GM18517 (cell line): ENCODE data around the gene CLRN3.

Source experiments
- ATAC-seq: cut with Tn5 transposase; IDR thresholded peaks from one replicate; pipeline ENCODE4 v1.9.1; 2021; ENCODE audit warnings: mild to moderate bottlenecking, moderate library complexity; ENCODE audit not compliant: unreplicated experiment

The CLRN3 gene

DNA sequence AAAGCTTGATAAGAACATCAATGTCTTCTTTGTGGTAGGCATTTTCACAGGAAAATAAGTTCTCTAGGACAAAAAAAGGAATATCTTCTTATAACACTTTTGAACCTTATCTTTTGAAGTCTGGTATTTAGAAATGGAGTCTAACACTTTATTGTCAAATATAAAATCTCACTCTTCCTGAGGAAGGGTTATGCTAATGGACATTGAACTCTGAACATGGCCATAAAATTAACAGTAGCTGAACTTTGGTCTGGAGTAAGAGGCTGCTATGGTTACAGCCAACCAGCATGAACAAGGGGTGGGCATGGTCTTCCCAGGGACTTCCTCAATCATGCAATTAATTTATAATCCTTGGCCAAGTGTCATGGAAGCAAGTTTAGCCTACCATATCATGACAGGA, at the start of gene CLRN3:
TSS of gene CLRN3 (minus strand) at position 199 of the 400 bp plus-strand sequence. CDS start at position 42, 157 bp downstream.
- ATAC-seq = no peak

GRCh38 chr10:127940866-127941640, 48.3 kb upstream of the CLRN3 start:
- ATAC-seq = no peak

GRCh38 chr10:127939786-127940330, 47.1 kb upstream of the CLRN3 start:
- ATAC-seq = no peak

DNA sequence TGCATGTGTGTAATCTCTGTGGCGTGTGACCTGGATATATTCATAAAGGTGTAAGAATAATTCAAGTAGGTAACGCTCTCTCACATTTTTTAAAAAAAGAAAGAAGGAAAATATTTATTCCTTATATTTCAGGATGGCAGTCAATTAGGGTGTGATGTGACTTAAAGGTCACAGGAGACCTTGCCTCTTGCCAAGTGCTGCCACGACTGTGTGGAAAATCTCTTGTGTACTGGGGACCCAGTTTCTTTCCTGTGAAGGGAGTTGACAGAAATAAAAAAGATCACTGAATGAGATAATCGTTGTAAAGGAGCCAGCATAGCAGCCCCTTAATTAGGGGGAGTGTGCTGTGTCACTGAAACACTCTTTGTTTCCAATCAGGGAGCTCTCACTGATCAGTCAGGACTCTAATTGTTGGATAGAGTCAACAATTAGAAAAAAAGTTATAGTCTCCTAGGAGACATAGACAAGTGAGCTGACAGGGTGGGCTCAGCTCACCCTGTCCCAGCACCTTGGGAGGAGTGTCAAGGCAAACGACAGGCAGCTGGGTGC, 45.2 kb upstream of the CLRN3 start:
- ATAC-seq = no peak

GRCh38 chr10:127937069-127937468, 44.3 kb upstream of the CLRN3 start:
- ATAC-seq = no peak

DNA sequence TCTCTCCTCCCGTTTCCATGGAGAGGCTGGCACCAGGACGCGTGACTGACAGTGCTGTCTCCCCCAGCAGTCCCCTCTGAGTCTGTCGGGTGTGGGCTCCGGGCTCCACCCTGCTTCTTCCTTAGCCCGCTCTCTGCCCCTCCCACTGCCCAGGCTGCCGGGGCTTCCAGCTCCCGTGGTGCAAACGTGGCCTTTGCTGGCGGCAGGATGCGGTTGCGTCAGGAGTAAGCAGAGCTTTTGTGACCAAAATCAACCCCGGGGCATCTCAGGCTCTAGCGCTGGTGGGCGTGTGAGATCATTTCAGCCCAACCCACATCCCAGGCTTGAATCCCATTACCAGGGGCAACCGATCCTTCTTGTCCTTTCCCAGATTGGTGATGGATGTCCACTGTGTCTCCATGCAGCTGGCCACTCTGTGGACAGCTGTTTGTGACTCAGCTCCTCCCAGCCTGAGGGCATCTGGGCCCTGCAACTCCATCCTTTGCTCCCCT, 42.4 kb upstream of the CLRN3 start:
- ATAC-seq = no peak

DNA sequence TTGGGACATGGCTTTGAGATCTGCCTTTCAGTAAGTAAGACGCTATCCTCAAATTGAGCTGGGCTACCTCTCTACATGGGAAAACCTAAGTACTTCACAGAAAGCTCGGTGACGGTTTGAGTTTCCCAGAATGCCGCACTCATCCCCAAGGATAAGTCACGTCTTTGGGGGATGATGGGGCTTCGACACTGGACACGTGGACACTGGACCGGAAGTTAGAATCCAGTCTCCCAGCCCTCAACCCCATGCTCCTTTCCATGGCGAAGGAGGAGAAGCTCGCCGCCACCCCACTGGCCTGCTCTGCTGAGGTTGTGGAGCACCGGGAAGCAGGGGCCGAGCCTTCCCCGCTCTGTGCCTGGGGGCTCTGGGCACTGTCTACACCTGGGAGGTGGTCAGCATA, 41.6 kb upstream of the CLRN3 start:
- no peak for ATAC-seq

- ATAC-seq = no peak
Observed at GRCh38 chr10:127933271-127933670, 40.5 kb upstream of the CLRN3 start.

DNA sequence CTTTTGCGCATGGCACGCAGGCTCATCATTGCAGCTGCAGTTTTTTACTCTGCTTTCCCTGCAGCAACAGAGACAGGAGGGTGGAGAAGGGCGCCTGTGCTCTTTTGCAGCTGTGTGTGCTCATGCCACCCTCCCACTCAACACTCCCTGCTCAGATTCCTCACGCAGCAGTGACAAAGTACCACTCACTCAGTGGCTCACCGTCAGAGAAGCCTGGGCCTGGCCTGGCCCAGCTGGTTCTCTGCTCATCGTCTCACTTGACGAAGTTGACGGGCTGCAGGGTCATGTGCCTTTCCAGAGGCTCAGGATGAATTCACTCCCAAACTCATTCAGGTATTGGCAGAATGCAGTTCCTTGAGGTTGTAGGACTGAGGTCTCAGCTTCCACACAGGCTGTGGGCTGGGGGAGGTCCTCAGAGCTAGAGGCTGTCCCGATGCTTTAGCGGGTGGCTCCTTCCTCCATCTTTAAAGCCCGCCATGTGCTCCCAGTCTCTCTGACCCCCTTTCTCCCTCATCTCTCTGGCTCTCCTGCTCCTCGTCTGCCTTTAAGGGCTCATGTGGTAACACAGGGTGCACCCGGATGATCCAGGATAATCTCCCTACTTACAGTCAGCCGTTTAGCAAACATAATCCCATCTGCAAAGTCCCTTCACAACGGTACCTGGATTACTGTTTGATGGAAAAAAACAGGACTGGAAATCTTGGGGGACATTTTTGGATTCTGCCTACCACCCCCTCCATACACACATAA, 40.0 kb upstream of the CLRN3 start:
- ATAC-seq = no peak

GRCh38 chr10:127928021-127928806, 35.5 kb upstream of the CLRN3 start:
- ATAC-seq = no peak

- ATAC-seq = no peak
Observed at GRCh38 chr10:127926455-127926854, 33.7 kb upstream of the CLRN3 start.

DNA sequence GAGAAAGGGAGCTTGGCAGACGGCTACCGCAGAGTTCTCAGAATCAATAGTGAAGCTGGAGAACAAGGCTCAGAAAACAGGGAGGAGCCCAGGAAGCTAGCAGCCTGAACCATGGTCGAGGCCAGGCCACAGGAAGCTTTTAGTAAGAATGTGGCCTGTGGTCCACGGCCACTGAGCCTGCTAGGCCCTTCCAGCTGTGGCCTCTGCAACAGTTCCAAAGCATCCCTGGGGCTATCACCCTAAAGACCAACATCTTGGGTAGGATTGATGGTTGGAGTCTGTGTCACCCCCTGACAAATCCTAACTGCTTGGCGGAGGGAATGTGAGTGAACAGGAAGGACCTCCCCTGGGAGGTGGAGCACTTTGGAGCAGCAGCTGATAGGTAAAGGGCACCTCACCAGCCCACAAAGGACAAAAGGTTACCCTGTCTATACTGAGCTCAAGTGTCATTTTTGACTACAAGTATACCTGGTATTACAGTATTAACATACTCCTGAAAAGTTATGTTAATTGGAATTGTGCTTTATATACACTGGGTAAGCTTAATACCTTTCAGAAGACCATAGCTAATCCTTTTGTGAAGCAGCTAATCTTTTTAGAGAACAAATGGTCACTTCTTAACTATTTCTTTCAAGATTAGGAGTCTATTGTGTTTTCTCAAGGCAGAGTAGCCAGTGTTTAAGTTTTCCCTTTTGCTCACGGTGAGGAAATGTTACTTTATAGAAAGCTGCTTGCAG, 32.9 kb upstream of the CLRN3 start:
- ATAC-seq = no peak

GRCh38 chr10:127923646-127924045, 30.9 kb upstream of the CLRN3 start:
- no peak for ATAC-seq

DNA sequence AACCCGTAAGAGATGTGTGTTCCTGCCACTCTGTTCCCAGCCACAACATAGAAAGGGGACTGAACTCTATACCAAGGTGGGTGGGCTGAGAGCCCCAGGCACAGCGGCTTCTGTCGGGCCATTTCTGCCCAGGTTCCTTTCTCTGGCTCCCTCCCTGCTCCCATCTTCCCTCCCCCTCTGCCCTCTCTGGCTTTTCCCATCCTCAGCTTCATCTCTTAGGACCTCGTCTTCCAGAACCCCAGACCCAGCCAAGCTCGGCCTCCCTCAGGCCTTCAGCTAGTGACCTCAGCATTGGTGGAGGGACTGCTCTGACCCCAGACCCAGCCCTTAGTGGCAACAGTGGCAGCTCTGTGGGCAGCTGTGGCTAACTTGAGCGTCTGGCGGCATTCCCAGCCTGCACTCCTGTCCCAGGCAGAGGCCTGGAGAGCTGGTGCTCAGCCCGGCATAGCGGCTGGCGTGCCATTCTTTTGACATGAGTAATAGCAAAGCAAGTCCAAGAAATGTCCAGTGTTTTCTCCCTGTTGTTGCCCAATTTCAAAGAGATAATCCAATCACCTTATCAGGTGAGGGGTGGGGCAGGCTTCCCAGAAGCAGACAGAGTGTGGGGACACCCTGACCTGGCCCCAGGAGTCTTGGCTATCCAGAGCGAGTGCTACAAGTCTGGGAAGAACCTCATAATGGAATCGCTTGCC, 30.1 kb upstream of the CLRN3 start:
- no peak for ATAC-seq

GRCh38 chr10:127922206-127922605, 29.5 kb upstream of the CLRN3 start:
- ATAC-seq = no peak

DNA sequence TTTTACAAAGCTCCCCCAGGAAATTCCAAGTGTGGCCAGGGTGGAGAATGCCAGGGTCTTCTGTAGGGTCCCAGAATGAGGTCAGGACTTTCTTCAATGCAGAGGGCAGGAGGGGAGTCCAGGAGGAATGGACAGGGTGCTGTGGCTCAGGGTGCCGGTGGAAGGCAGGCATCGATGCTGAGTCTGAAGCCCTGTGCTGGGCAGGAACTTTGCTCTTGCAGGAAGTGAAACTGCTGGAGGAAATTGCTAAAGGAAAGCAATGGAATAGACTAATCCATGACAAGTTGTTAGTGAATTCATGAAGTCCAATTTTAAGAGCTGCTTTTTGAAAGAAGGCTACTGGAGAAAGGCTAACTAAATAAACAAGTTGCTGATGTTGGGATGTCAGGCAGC, 29.0 kb upstream of the CLRN3 start:
- no peak for ATAC-seq

DNA sequence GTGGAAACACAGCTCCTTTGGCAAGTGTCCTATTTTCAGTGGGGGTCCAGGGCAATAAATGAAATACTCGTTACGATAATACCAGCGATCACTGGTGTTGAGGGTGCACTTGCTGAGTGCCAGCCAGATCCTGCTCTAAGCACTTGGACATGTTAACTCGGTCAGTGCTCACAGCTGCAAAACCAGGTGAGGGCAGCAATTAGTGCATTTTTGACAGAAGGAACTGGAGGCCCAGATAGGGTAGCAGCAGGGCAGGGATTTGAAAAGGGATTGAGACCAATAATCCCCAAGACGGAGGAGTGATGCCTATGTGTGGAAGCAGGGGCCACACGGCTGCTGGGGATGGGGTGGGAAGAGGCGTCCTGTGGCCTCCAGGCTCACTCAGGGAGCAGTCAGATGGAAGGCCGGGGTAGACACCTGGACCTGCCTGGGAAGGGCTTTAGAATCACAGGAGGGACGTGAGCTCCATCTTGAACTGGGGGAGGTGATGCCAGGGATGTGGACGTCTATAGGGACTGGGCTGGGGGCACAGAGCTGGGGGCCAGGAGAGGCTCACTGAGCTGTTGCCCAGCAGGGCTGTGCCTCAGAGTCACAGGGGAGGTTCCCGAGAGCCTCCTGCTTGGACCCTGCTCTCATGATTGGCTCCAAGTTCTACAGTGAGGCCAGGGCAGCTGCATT, 28.5 kb upstream of the CLRN3 start:
- no peak for ATAC-seq

DNA sequence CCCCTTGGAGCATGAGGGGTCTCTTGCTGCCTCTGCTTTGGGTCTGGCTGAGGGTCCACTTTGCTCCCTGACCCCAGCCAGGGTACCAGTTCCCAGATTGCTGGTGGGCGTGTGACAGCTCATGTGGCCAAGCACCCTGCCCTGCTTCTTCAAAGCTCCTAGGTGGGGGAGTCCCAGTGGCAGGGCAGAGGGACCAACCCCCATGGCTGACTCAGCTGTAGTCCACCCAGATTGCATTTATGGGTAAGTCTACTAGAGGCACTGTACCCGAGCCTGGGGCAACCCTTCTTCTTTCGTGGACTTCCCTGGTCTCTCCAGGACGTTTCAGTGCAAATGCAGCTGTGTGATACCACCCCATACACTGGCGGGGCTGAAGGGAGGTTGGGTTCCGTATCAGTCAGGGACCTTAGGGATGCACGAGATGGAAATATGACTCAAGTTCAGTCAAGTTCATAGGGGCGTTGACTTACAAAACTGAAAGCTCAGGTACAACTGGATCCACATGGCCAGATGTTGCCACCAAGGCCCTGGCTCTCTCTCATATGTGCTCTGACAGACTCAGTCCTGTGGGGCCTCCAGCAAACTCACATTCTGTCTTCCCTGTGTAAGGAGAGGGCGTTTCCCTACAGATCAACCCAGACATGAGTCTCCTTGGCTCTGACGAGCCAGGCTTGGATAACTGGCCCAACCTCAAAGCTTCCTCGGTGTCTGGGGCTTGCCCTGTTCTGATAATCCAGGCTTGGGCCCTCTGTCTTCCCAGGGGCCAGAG, 27.7 kb upstream of the CLRN3 start:
- no peak for ATAC-seq
